OCI-LY3 (cell line): ENCODE data around the gene ERP44.
"Not testable (repeated sequence)": the region's sequence is repeated elsewhere in the genome, so short reads cannot be mapped to it uniquely, and the experiment has no call there.

Source experiments
- H2AFZ ChIP-seq: fragments of 200-600, 300-600 bp; shearing (Covaris generic); 2 replicates; pipeline ENCODE4 v1.6.0; 2014; ENCODE audit warnings: antibody characterized with exemption, low read depth, low read length
- H3K27ac ChIP-seq: fragments of 200-600, 300-600 bp; sonication (generic); 2 replicates; pipeline ENCODE4 v1.5.1; 2014; ENCODE audit warnings: mild to moderate bottlenecking, low read length, moderate library complexity, mixed read lengths
- H3K27me3 ChIP-seq: fragments of 200-600, 300-600 bp; sonication (generic); 2 replicates; pipeline ENCODE4 v1.6.1; 2014; ENCODE audit warnings: low read depth, low read length, mixed read lengths
- H3K36me3 ChIP-seq: fragments of 200-600, 300-600 bp; sonication (generic); replicated peaks from 2 replicates; pipeline ENCODE3; 2014; ENCODE audit warnings: low read depth, low read length, mixed read lengths
- H3K4me1 ChIP-seq: fragments of 300-600, 200-600 bp; sonication (generic); 2 replicates; pipeline ENCODE4 v1.6.1; 2014; ENCODE audit warnings: low read length, mixed read lengths
- H3K4me2 ChIP-seq: fragments of 200-600, 300-600 bp; sonication (generic); 2 replicates; pipeline ENCODE4 v1.6.1; 2014; ENCODE audit warnings: low read length, mixed read lengths
- H3K4me3 ChIP-seq: fragments of 300-600, 200-600 bp; sonication (generic); 2 replicates; pipeline ENCODE4 v1.5.1; 2014; ENCODE audit warnings: antibody characterized with exemption, mild to moderate bottlenecking, low read length, moderate library complexity
- H3K79me2 ChIP-seq: fragments of 300-600, 200-600 bp; shearing (Covaris generic); 2 replicates; pipeline ENCODE4 v1.6.1; 2014; ENCODE audit warnings: mild to moderate bottlenecking, low read length, mixed read lengths
- H3K9ac ChIP-seq: fragments of 300-600, 200-600 bp; shearing (Covaris generic); 2 replicates; pipeline ENCODE4 v1.6.0; 2014; ENCODE audit warnings: mild to moderate bottlenecking, low read length, moderate library complexity
- H3K9me3 ChIP-seq: fragments of 200-600, 300-600 bp; shearing (Covaris generic); 2 replicates; pipeline ENCODE4 v1.6.1; 2014; ENCODE audit warnings: low read length, mixed read lengths; ENCODE audit not compliant: insufficient read depth
- H4K20me1 ChIP-seq: fragments of 200-600, 300-600 bp; sonication (generic); 2 replicates; pipeline ENCODE4 v1.6.1; 2016; ENCODE audit warnings: low read length, mixed read lengths; ENCODE audit not compliant: insufficient read depth
- CTCF ChIP-seq: fragments of 200-600, 300-600 bp; sonication (generic); IDR thresholded peaks from 2 replicates; pipeline ENCODE4 v1.5.1; 2014; ENCODE audit warnings: antibody characterized with exemption, low read length, low read depth
- EZH2phosphoT487 ChIP-seq: fragments of 200-600 bp; shearing (Covaris generic); IDR thresholded peaks from 2 replicates; pipeline ENCODE4 v1.6.1; 2018; ENCODE audit warnings: antibody characterized with exemption, mixed run types, low read depth

ERP44 gene

GRCh38 chr9:100074093-100074492 is 24.7 kb downstream of the ERP44 start:
- Histone ChIP-seq H3K27ac (no peak overlapping the region), H3K4me2 (no peak overlapping the region), H4K20me1 (no peaks in the 10 kb centered on the region; the same call in 1 of the 2 replicates), H3K9me3 (no peaks in the 10 kb centered on the region), H3K4me1 (peaks cover 4% of the 10 kb centered on the region), H3K27me3 (no peaks in the 10 kb centered on the region), H3K4me3 (no peak overlapping the region), H2AFZ (no peak overlapping the region), H3K9ac (no peak overlapping the region), H3K79me2 (peaks cover 24% of the 10 kb centered on the region; the same call in 1 of the 2 replicates), H3K36me3 (no peaks in the 10 kb centered on the region)
- TF ChIP-seq CTCF (no peak), EZH2phosphoT487 (no peak)

GRCh38 chr9:100072805-100073204 is 26.0 kb downstream of the ERP44 start:
- Histone ChIP-seq H3K27me3 (no peaks in the 10 kb centered on the region), H4K20me1 (no peaks in the 10 kb centered on the region; the same call in 1 of the 2 replicates), H3K4me3 (no peak overlapping the region), H3K36me3 (no peaks in the 10 kb centered on the region), H3K4me1 (peaks cover 4% of the 10 kb centered on the region), H3K79me2 (peaks cover 17% of the 10 kb centered on the region; the same call in 1 of the 2 replicates), H2AFZ (no peak overlapping the region), H3K4me2 (no peak overlapping the region), H3K9ac (no peak overlapping the region), H3K9me3 (no peaks in the 10 kb centered on the region), H3K27ac (no peak overlapping the region)
- TF ChIP-seq EZH2phosphoT487, result no peak
- TF ChIP-seq CTCF, result no peak

GRCh38 chr9:100071271-100071670 is 27.5 kb downstream of the ERP44 start:
- TF ChIP-seq EZH2phosphoT487, result no peak
- no peak for TF ChIP-seq CTCF
- H3K9me3 ChIP-seq, result no peaks in the 10 kb centered on the region
- no peak overlapping the region for H3K4me2 ChIP-seq
- H3K79me2 ChIP-seq, result peaks cover 10% of the 10 kb centered on the region; the same call in 1 of the 2 replicates
- H3K9ac ChIP-seq, result no peak overlapping the region
- H2AFZ ChIP-seq, result no peak overlapping the region
- peaks cover 3% of the 10 kb centered on the region; the same call in 1 of the 2 replicates for H4K20me1 ChIP-seq
- H3K4me1 ChIP-seq, result peaks cover 4% of the 10 kb centered on the region
- H3K27me3 ChIP-seq, result no peaks in the 10 kb centered on the region
- H3K27ac ChIP-seq, result no peak overlapping the region
- H3K36me3 ChIP-seq, result peaks cover 5% of the 10 kb centered on the region
- no peak overlapping the region for H3K4me3 ChIP-seq

GRCh38 chr9:100070104-100071041 is 28.4 kb downstream of the ERP44 start:
- Histone ChIP-seq H3K4me3 (no peak overlapping the region), H3K9ac (no peak overlapping the region), H3K27ac (no peak overlapping the region), H3K4me2 (no peak overlapping the region), H2AFZ (no peak overlapping the region), H3K79me2 (peaks cover 9% of the 10 kb centered on the region; the same call in 1 of the 2 replicates), H3K9me3 (no peaks in the 10 kb centered on the region), H3K4me1 (peaks cover 4% of the 10 kb centered on the region), H4K20me1 (peaks cover 4% of the 10 kb centered on the region; the same call in 1 of the 2 replicates), H3K27me3 (no peaks in the 10 kb centered on the region), H3K36me3 (peaks cover 5% of the 10 kb centered on the region)
- no peak for TF ChIP-seq EZH2phosphoT487
- TF ChIP-seq CTCF, result no peak

- not testable (repeated sequence) for H3K4me3 ChIP-seq, H3K4me2 ChIP-seq, H3K36me3 ChIP-seq, H3K27me3 ChIP-seq, H3K9ac ChIP-seq, H3K79me2 ChIP-seq, H4K20me1 ChIP-seq, H2AFZ ChIP-seq, H3K27ac ChIP-seq, H3K9me3 ChIP-seq, H3K4me1 ChIP-seq
Observed at GRCh38 chr9:100069068-100069467, 29.7 kb downstream of the ERP44 start.

GRCh38 chr9:100067990-100068389 is 30.8 kb downstream of the ERP44 start:
- not testable (repeated sequence) for H3K9me3 ChIP-seq, H3K4me2 ChIP-seq, H3K27me3 ChIP-seq, H2AFZ ChIP-seq, H3K4me3 ChIP-seq, H4K20me1 ChIP-seq, H3K27ac ChIP-seq, H3K36me3 ChIP-seq, H3K79me2 ChIP-seq, H3K9ac ChIP-seq, H3K4me1 ChIP-seq
